Prostate gland (tissue), 2 donors: Measurements from ENCODE around the gene DDX28.

Source experiments
- POLR2A ChIP-seq: fragments of 450-650 bp; IDR thresholded peaks from one replicate; pipeline ENCODE4 v1.6.1; 2016; ENCODE audit warnings: antibody characterized with exemption, mild to moderate bottlenecking
- TF ChIP-seq, protein P1 (sequence below), 4 experiments: fragments of 200-600 bp in 2 of 4; fragments of 450-650 bp in 2 of 4; sonication (generic) in 2 of 4; IDR thresholded peaks; 1 replicate in 3 of 4; 2 replicates in 1 of 4; pipeline ENCODE4 v1.5.1; 2016 to 2019; ENCODE audit warnings: antibody characterized with exemption in 4 of 4, mild to moderate bottlenecking in 2 of 4, moderate library complexity in 2 of 4

DNA sequence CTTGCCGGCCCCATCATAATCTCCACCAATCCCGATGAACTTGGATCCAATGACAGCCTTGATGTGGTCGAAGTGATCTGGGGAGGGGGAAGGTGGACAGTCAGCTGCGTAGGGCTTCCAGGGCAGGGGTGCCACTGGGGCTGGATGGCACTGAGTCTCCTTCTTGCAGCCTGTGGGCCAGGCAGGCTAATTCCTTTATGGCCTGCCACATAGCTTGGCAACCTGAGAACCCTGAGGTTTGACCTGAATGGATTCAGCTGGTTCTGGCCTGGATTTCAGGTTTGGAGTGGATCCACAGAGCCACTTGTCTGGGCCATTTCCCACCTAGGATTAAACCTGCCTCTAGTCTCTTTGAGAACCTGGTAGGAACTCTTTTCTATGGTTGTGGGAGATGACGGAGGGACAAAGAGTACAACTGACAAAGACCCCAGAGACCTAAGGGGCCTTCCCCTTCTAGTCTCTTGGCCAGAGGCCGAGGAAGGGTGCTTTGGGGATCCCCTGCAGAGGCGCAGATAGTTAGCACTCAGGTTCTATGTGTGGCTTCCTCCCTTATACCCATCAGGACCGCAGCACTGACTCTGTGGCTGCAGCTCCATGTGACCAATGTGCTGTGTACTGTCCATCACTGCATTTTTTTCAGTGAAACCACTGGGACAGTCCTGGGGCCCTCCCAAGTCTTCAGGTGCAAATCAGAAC, 33.6 kb downstream of the DDX28 start:
- TF ChIP-seq POLR2A: no peak
- TF ChIP-seq, protein P1, sequence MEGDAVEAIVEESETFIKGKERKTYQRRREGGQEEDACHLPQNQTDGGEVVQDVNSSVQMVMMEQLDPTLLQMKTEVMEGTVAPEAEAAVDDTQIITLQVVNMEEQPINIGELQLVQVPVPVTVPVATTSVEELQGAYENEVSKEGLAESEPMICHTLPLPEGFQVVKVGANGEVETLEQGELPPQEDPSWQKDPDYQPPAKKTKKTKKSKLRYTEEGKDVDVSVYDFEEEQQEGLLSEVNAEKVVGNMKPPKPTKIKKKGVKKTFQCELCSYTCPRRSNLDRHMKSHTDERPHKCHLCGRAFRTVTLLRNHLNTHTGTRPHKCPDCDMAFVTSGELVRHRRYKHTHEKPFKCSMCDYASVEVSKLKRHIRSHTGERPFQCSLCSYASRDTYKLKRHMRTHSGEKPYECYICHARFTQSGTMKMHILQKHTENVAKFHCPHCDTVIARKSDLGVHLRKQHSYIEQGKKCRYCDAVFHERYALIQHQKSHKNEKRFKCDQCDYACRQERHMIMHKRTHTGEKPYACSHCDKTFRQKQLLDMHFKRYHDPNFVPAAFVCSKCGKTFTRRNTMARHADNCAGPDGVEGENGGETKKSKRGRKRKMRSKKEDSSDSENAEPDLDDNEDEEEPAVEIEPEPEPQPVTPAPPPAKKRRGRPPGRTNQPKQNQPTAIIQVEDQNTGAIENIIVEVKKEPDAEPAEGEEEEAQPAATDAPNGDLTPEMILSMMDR (IDR thresholded peaks at IDR 0.05): no peak
